Prostate gland (tissue), 2 donors: ENCODE results near the gene TUBGCP2.

Source experiments
- CTCF ChIP-seq, 4 experiments: fragments of 200-600 bp in 2 of 4; fragments of 450-650 bp in 2 of 4; sonication (generic) in 2 of 4; IDR thresholded peaks; 1 replicate in 3 of 4; 2 replicates in 1 of 4; pipeline ENCODE4 v1.5.1; 2016 to 2019; ENCODE audit warnings: antibody characterized with exemption in 4 of 4, mild to moderate bottlenecking in 2 of 4, moderate library complexity in 2 of 4
- POLR2A ChIP-seq: fragments of 450-650 bp; IDR thresholded peaks from one replicate; pipeline ENCODE4 v1.6.1; 2016; ENCODE audit warnings: antibody characterized with exemption, mild to moderate bottlenecking
- POLR2AphosphoS5 ChIP-seq: sonication (generic); formaldehyde crosslinking; IDR thresholded peaks from one replicate; pipeline ENCODE4 v1.6.1; 2017; ENCODE audit warnings: antibody characterized with exemption

- TF ChIP-seq POLR2A (no peak), CTCF (IDR thresholded peaks at IDR 0.05) (no peak), POLR2AphosphoS5 (no peak)
Observed at GRCh38 chr10:133231946-133232574, 76.6 kb downstream of the TUBGCP2 start.
